GM12864 (cell line): ENCODE results near the gene QPRT.
"Not testable (repeated sequence)": the region's sequence is repeated elsewhere in the genome, so short reads cannot be mapped to it uniquely, and the experiment has no call there.

ENCODE experiments used
- DNase-seq: peaks from one replicate; pipeline ENCODE4 v3.0.0-alpha.2; 2011; ENCODE audit warnings: low read depth
- H3K4me3 ChIP-seq: 2 replicates; pipeline ENCODE4 v1.5.1; 2011; ENCODE audit warnings: mild to moderate bottlenecking, low read depth, low read length, control low read depth
- CTCF ChIP-seq: IDR thresholded peaks from 2 replicates; pipeline ENCODE4 v1.5.1; 2011; ENCODE audit warnings: low read depth, mild to moderate bottlenecking, moderate library complexity, low read length, control low read depth, inconsistent platforms; ENCODE audit errors: missing control alignments

The QPRT gene

DNA sequence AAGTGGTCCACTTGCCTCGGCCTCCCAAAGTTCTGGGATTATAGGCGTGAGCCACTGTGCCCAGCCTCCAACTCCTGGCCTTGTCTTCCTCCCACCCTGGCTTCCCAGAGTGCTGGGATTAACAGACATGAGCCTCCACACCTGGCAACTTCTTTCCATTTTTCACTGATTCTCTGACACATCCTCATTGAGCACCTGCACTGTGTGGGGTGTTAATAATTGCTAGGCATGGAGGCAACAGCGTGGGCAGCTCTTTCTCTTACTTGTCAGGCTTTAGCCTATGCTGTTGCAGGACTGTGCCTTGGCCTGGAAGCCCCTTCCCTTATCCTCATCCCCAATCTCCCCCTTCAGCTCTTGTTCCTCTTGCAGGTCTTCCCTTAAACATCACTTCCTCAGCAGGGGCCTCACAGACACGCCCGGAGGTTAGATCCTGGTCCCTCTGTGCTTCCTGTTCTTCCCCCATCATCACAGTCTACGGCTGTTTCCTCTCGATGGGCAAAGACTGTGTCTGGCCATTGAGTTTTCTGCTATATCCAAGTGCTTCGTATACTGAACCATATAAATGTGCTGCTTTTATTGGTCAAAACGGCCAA is 7.9 kb downstream of the QPRT start:
- TF ChIP-seq CTCF: no peak
- H3K4me3 ChIP-seq: no peak overlapping the region
- no peak for DNase-seq

GRCh38 chr16:29687755-29688154 is 8.8 kb downstream of the QPRT start:
- no peak for DNase-seq
- no peak for TF ChIP-seq CTCF
- H3K4me3 ChIP-seq: no peak overlapping the region

GRCh38 chr16:29688172-29688571 is 9.2 kb downstream of the QPRT start:
- H3K4me3 ChIP-seq: no peak overlapping the region
- TF ChIP-seq CTCF: no peak
- no peak for DNase-seq

DNA sequence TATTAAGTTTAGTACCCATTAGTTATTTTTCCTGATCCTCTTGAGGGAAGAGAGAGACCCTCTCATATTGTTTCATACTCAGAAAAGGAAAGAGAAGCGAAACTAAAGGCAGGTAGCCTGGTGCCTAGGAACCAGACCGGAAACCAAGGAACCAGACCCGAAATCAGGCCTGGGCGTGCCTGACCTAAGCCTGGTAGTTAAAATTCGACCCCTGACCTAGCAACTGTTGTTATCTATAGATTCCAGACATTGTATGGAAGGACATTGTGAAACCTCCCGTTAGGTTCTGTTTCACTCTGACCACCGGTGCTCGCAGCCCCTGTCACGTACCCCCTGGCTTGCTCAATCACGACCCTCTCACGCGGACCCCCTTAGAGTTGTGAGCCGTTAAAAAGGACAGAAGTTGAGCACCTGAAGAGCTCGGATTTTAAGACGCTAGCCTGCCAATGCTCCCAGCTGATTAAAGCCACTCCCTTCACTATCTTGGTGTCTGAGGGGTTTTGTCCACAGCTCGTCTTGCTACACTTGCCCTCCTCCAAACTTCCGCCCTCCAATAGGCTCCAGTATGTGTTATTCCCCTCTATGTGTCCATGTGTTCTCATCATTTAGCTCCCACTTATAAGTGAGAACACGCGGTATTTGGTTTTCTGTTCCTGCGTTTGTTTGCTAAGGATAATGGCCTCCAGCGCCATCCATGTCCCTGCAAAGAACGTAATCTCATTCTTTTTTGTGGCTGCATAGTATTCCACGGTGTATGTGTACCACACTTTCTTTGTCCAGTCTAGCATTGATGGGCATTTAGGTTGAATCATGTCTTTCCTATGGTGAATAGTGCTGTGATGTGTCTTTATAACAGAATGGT is 10.7 kb downstream of the QPRT start:
- not testable (repeated sequence) for DNase-seq, H3K4me3 ChIP-seq

- not testable (repeated sequence) for H3K4me3 ChIP-seq, DNase-seq
Observed at GRCh38 chr16:29692606-29693005, 13.6 kb downstream of the QPRT start.

DNA sequence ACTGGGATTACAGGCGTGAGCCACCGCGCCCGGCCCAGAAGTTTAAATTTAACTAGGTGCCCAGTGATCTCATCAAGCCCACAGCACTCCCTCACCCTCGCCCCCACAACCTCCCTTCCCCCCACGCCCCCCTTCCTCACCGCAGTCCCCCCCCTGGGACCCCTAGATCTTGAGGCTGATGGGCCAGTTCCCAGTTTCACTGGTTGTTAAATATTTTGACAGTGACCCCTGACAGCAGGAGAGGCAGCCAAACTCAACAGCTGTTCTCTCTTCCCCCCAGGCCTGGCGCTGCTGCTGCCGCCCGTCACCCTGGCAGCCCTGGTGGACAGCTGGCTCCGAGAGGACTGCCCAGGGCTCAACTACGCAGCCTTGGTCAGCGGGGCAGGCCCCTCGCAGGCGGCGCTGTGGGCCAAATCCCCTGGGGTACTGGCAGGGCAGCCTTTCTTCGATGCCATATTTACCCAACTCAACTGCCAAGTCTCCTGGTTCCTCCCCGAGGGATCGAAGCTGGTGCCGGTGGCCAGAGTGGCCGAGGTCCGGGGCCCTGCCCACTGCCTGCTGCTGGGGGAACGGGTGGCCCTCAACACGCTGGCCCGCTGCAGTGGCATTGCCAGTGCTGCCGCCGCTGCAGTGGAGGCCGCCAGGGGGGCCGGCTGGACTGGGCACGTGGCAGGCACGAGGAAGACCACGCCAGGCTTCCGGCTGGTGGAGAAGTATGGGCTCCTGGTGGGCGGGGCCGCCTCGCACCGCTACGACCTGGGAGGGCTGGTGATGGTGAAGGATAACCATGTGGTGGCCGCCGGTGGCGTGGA is 15.6 kb downstream of the QPRT start:
- DNase-seq: no peak
- H3K4me3 ChIP-seq: no peak overlapping the region
- no peak for TF ChIP-seq CTCF

DNA sequence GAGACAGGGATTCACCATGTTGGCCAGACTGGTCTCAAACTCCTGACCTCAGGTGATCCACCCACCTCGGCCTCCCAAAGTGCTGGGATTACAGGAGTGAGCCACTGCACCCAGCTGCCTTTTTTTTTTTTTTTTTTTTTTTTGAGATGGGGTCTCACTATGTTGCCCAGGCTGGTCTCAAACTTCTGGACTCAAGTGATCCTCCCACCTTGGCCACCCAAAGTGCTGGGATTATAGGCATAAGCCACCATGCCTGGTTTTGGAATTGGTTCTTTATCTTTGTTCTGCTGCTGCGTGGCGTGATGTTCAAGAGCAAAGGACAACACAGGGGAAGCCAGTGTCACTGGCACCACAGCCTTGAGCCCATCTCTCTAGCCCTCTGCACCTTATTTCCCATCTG is 16.7 kb downstream of the QPRT start:
- DNase-seq, H3K4me3 ChIP-seq: not testable (repeated sequence)

DNA sequence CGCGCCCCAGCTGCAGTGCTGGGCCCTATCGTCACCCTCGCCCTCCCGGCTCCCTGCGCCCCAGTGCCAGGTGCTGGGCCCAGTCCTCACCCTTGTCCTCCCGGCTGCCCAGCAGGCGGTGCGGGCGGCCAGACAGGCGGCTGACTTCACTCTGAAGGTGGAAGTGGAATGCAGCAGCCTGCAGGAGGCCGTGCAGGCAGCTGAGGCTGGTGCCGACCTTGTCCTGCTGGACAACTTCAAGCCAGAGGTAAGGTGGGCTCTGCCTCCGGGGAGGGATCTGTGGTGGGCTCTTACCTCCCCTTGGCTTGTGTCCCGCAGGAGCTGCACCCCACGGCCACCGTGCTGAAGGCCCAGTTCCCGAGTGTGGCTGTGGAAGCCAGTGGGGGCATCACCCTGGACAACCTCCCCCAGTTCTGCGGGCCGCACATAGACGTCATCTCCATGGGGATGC is 17.9 kb downstream of the QPRT start:
- DNase-seq: no peak
- no peak for TF ChIP-seq CTCF
- no peak overlapping the region for H3K4me3 ChIP-seq
